Measurements from ENCODE around the gene WDR73.

WDR73 gene

GRCh38 chr15:84603630-84604379 is 50.3 kb downstream of the WDR73 start:
- Histone ChIP-seq H3K4me1 (ENCODE audit: control insufficient read depth in 1 of 2, insufficient read depth in 2 of 2, low read length in 2 of 2) (peaks cover 4 to 19% of the 10 kb centered on the region in 2 donors), H3K9ac (ENCODE audit: low read depth in 1 of 2, low read length in 2 of 2) (no peak overlapping the region), H3K9me3 (ENCODE audit: control insufficient read depth in 1 of 2, low read length in 2 of 2) (no peaks in the 10 kb centered on the region), H3K4me3 (ENCODE audit: low read depth in 1 of 2, low read length in 2 of 2) (no peak overlapping the region), H3K36me3 (ENCODE audit: control insufficient read depth in 1 of 2, insufficient read depth in 2 of 2, low read length in 2 of 2) (peaks cover 0 to 8% of the 10 kb centered on the region in 2 donors), H3K27me3 (ENCODE audit: control insufficient read depth in 1 of 2, insufficient read depth in 2 of 2, low read length in 2 of 2) (no peaks in the 10 kb centered on the region), H3K27ac (ENCODE audit: low read depth, low read length) (no peak overlapping the region)

GRCh38 chr15:84601555-84601838 is 52.6 kb downstream of the WDR73 start:
- H3K9me3 ChIP-seq (ENCODE audit: control insufficient read depth in 1 of 2, low read length in 2 of 2): no peaks in the 10 kb centered on the region
- peaks cover 4 to 16% of the 10 kb centered on the region in 2 donors for H3K4me1 ChIP-seq (ENCODE audit: control insufficient read depth in 1 of 2, insufficient read depth in 2 of 2, low read length in 2 of 2)
- H3K4me3 ChIP-seq (ENCODE audit: low read depth in 1 of 2, low read length in 2 of 2): peak overlapping the region; percentile 90 to 97
- H3K9ac ChIP-seq (ENCODE audit: low read depth in 1 of 2, low read length in 2 of 2): peak overlapping the region in 1 of 2 donors; percentile 73
- H3K27me3 ChIP-seq (ENCODE audit: control insufficient read depth in 1 of 2, insufficient read depth in 2 of 2, low read length in 2 of 2): no peaks in the 10 kb centered on the region
- peaks cover 0 to 5% of the 10 kb centered on the region in 2 donors for H3K36me3 ChIP-seq (ENCODE audit: control insufficient read depth in 1 of 2, insufficient read depth in 2 of 2, low read length in 2 of 2)
- no peak overlapping the region for H3K27ac ChIP-seq (ENCODE audit: low read depth, low read length)

GRCh38 chr15:84600687-84601554 is 53.2 kb downstream of the WDR73 start, which contains the start of gene ZSCAN2:
Gene ZSCAN2 (plus strand): TSS chr15:84601009. CDS start chr15:84603928, 2,919 bp downstream.
- no peak within 1 kb of the TSS for H3K27ac ChIP-seq (ENCODE audit: low read depth, low read length)
- H3K9ac ChIP-seq (ENCODE audit: low read depth in 1 of 2, low read length in 2 of 2): peak within 1 kb of the TSS; percentile 68 to 73
- peaks cover 0 to 4% of the 10 kb centered on the region in 2 donors for H3K36me3 ChIP-seq (ENCODE audit: control insufficient read depth in 1 of 2, insufficient read depth in 2 of 2, low read length in 2 of 2)
- peaks cover 4 to 14% of the 10 kb centered on the region in 2 donors for H3K4me1 ChIP-seq (ENCODE audit: control insufficient read depth in 1 of 2, insufficient read depth in 2 of 2, low read length in 2 of 2)
- peak within 1 kb of the TSS; percentile 90 to 97 for H3K4me3 ChIP-seq (ENCODE audit: low read depth in 1 of 2, low read length in 2 of 2)
- H3K9me3 ChIP-seq (ENCODE audit: control insufficient read depth in 1 of 2, low read length in 2 of 2): no peaks in the 10 kb centered on the region
- H3K27me3 ChIP-seq (ENCODE audit: control insufficient read depth in 1 of 2, insufficient read depth in 2 of 2, low read length in 2 of 2): no peaks in the 10 kb centered on the region

GRCh38 chr15:84600331-84600686 is 53.8 kb downstream of the WDR73 start:
- Histone ChIP-seq H3K9ac (ENCODE audit: low read depth in 1 of 2, low read length in 2 of 2) (peak overlapping the region; percentile 48 to 73), H3K4me3 (ENCODE audit: low read depth in 1 of 2, low read length in 2 of 2) (peak overlapping the region; percentile 90 to 97), H3K36me3 (ENCODE audit: control insufficient read depth in 1 of 2, insufficient read depth in 2 of 2, low read length in 2 of 2) (peaks cover 0 to 4% of the 10 kb centered on the region in 2 donors), H3K4me1 (ENCODE audit: control insufficient read depth in 1 of 2, insufficient read depth in 2 of 2, low read length in 2 of 2) (peaks cover 4 to 13% of the 10 kb centered on the region in 2 donors), H3K27ac (ENCODE audit: low read depth, low read length) (no peak overlapping the region), H3K27me3 (ENCODE audit: control insufficient read depth in 1 of 2, insufficient read depth in 2 of 2, low read length in 2 of 2) (no peaks in the 10 kb centered on the region), H3K9me3 (ENCODE audit: control insufficient read depth in 1 of 2, low read length in 2 of 2) (no peaks in the 10 kb centered on the region)

- no peak overlapping the region for H3K9ac ChIP-seq (ENCODE audit: low read depth in 1 of 2, low read length in 2 of 2)
- peaks cover 0 to 4% of the 10 kb centered on the region in 2 donors for H3K36me3 ChIP-seq (ENCODE audit: control insufficient read depth in 1 of 2, insufficient read depth in 2 of 2, low read length in 2 of 2)
- no peak overlapping the region for H3K27ac ChIP-seq (ENCODE audit: low read depth, low read length)
- peaks cover 8 to 11% of the 10 kb centered on the region in 2 donors for H3K4me1 ChIP-seq (ENCODE audit: control insufficient read depth in 1 of 2, insufficient read depth in 2 of 2, low read length in 2 of 2)
- H3K4me3 ChIP-seq (ENCODE audit: low read depth in 1 of 2, low read length in 2 of 2): peak overlapping the region in 1 of 2 donors; percentile 90
- H3K27me3 ChIP-seq (ENCODE audit: control insufficient read depth in 1 of 2, insufficient read depth in 2 of 2, low read length in 2 of 2): no peaks in the 10 kb centered on the region
- no peaks in the 10 kb centered on the region for H3K9me3 ChIP-seq (ENCODE audit: control insufficient read depth in 1 of 2, low read length in 2 of 2)
These were observed 54.2 kb downstream of the WDR73 start for GRCh38 chr15:84599906-84600305.

GRCh38 chr15:84598993-84599392 is 55.1 kb downstream of the WDR73 start:
- Histone ChIP-seq H3K9ac (ENCODE audit: low read depth in 1 of 2, low read length in 2 of 2) (no peak overlapping the region), H3K4me1 (ENCODE audit: control insufficient read depth in 1 of 2, insufficient read depth in 2 of 2, low read length in 2 of 2) (peaks cover 13 to 16% of the 10 kb centered on the region in 2 donors), H3K27ac (ENCODE audit: low read depth, low read length) (no peak overlapping the region), H3K36me3 (ENCODE audit: control insufficient read depth in 1 of 2, insufficient read depth in 2 of 2, low read length in 2 of 2) (peaks cover 0 to under 1% of the 10 kb centered on the region in 2 donors), H3K27me3 (ENCODE audit: control insufficient read depth in 1 of 2, insufficient read depth in 2 of 2, low read length in 2 of 2) (no peaks in the 10 kb centered on the region), H3K9me3 (ENCODE audit: control insufficient read depth in 1 of 2, low read length in 2 of 2) (no peaks in the 10 kb centered on the region), H3K4me3 (ENCODE audit: low read depth in 1 of 2, low read length in 2 of 2) (no peak overlapping the region)

- H3K9ac ChIP-seq (ENCODE audit: low read depth in 1 of 2, low read length in 2 of 2): peak overlapping the region in 1 of 2 donors; percentile 20
- no peaks in the 10 kb centered on the region for H3K9me3 ChIP-seq (ENCODE audit: control insufficient read depth in 1 of 2, low read length in 2 of 2)
- peak overlapping the region; percentile 20 for H3K27ac ChIP-seq (ENCODE audit: low read depth, low read length)
- no peak overlapping the region for H3K4me3 ChIP-seq (ENCODE audit: low read depth in 1 of 2, low read length in 2 of 2)
- H3K4me1 ChIP-seq (ENCODE audit: control insufficient read depth in 1 of 2, insufficient read depth in 2 of 2, low read length in 2 of 2): peaks cover 13 to 16% of the 10 kb centered on the region in 2 donors
- H3K27me3 ChIP-seq (ENCODE audit: control insufficient read depth in 1 of 2, insufficient read depth in 2 of 2, low read length in 2 of 2): no peaks in the 10 kb centered on the region
- no peaks in the 10 kb centered on the region for H3K36me3 ChIP-seq (ENCODE audit: control insufficient read depth in 1 of 2, insufficient read depth in 2 of 2, low read length in 2 of 2)
These were observed 55.8 kb downstream of the WDR73 start for GRCh38 chr15:84598250-84598649.

GRCh38 chr15:84597296-84597695 is 56.8 kb downstream of the WDR73 start:
- no peak overlapping the region for H3K9ac ChIP-seq (ENCODE audit: low read depth in 1 of 2, low read length in 2 of 2)
- H3K27ac ChIP-seq (ENCODE audit: low read depth, low read length): no peak overlapping the region
- H3K4me1 ChIP-seq (ENCODE audit: control insufficient read depth in 1 of 2, insufficient read depth in 2 of 2, low read length in 2 of 2): peaks cover 13 to 16% of the 10 kb centered on the region in 2 donors
- H3K9me3 ChIP-seq (ENCODE audit: control insufficient read depth in 1 of 2, low read length in 2 of 2): no peaks in the 10 kb centered on the region
- H3K27me3 ChIP-seq (ENCODE audit: control insufficient read depth in 1 of 2, insufficient read depth in 2 of 2, low read length in 2 of 2): no peaks in the 10 kb centered on the region
- H3K4me3 ChIP-seq (ENCODE audit: low read depth in 1 of 2, low read length in 2 of 2): no peak overlapping the region
- H3K36me3 ChIP-seq (ENCODE audit: control insufficient read depth in 1 of 2, insufficient read depth in 2 of 2, low read length in 2 of 2): no peaks in the 10 kb centered on the region

GRCh38 chr15:84595660-84596059 is 58.4 kb downstream of the WDR73 start:
- Histone ChIP-seq H3K36me3 (ENCODE audit: control insufficient read depth in 1 of 2, insufficient read depth in 2 of 2, low read length in 2 of 2) (no peaks in the 10 kb centered on the region), H3K4me1 (ENCODE audit: control insufficient read depth in 1 of 2, insufficient read depth in 2 of 2, low read length in 2 of 2) (peaks cover 9 to 13% of the 10 kb centered on the region in 2 donors), H3K4me3 (ENCODE audit: low read depth in 1 of 2, low read length in 2 of 2) (no peak overlapping the region), H3K27me3 (ENCODE audit: control insufficient read depth in 1 of 2, insufficient read depth in 2 of 2, low read length in 2 of 2) (no peaks in the 10 kb centered on the region), H3K9me3 (ENCODE audit: control insufficient read depth in 1 of 2, low read length in 2 of 2) (no peaks in the 10 kb centered on the region), H3K9ac (ENCODE audit: low read depth in 1 of 2, low read length in 2 of 2) (no peak overlapping the region), H3K27ac (ENCODE audit: low read depth, low read length) (no peak overlapping the region)
